Neural crest cell (in vitro differentiated cells): ENCODE results near the gene VPS18. TPM values are rescaled to one million over a fixed set of nuclear protein-coding genes. Genes with fewer than 3 reads are reported as not detected.

ENCODE experiments used
- DNase-seq: peaks from one replicate; pipeline ENCODE4 v3.0.0; 2021; ENCODE audit warnings: low read depth, mixed read lengths, low spot score
- H3K27ac Mint-ChIP-seq: one replicate; pipeline ENCODE4 v1.8.0; 2021; ENCODE audit warnings: mild to moderate bottlenecking, mixed read lengths; ENCODE audit not compliant: unreplicated experiment
- H3K27me3 Mint-ChIP-seq: 2 replicates; pipeline ENCODE4 v1.8.0; 2021; ENCODE audit warnings: low read depth, mild to moderate bottlenecking, mixed read lengths
- H3K36me3 Mint-ChIP-seq: 2 replicates; pipeline ENCODE4 v1.8.0; 2021; ENCODE audit warnings: low read depth, mild to moderate bottlenecking, mixed read lengths
- H3K4me1 Mint-ChIP-seq: 2 replicates; pipeline ENCODE4 v1.8.0; 2021; ENCODE audit warnings: mixed read lengths
- H3K4me3 Mint-ChIP-seq: one replicate; pipeline ENCODE4 v1.8.0; 2021; ENCODE audit warnings: mild to moderate bottlenecking, mixed read lengths
- H3K9me3 Mint-ChIP-seq: 2 replicates; pipeline ENCODE4 v1.8.0; 2021; ENCODE audit warnings: mixed read lengths
- CTCF ChIP-seq: fragments of 200-600 bp; sonication (generic); conservative IDR thresholded peaks from 2 replicates; pipeline ENCODE4 v1.5.0; 2021; ENCODE audit warnings: antibody characterized with exemption, mild to moderate bottlenecking
- total RNA-seq: library from RNA; stranded (reverse); gene quantifications from 2 replicates; pipeline ENCODE4 v1.2.1, GENCODE V29; 2021

Gene VPS18
- total RNA-seq, 1 donor from 2014 or later, result 28.2 TPM

DNA sequence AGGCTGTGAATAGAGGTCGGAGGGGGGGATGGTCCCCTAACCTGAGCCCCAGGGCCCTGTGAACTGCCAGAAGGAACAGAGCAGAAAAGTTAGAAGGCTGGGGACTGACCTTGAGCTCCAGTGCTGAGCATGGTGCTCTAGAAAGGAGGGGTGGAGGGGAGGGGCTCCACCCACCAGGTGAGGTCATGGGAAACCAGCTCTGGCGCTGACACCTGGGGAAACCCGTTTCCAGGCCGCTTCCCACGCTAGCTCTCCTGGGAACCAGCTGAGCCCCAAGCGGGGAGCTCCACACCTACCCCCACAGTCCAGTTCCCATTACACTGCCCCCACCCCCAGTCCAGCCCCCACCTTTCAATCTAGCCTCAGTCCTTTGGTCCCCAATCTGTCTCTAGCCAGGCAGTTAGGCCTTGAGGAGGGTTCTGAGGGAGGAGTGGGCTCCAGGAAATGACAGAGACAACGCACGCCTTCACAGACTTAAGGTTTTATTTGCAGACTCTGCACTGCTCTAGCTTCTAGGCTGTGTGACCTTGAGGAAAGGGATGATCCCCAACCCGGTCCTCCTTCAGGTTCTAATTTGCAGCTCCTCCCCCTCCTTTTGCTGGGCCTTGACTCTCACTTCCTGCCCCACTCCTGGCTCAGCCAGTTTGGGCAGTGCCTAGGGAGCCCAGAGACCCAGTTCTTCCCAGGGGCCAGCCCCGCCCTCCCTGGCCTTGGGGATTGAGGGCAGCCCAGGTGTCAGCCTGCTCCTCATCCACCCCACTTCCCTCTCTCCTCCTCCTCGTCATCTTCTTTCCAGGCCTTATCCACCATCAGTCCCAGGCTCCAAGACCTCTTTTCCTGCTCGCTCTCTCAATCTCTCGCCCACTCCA is 22.3 kb upstream of the VPS18 start:
- Mint-ChIP-seq H3K27me3 (peaks cover 34% of the 10 kb centered on the region), H3K9me3 (no peaks in the 10 kb centered on the region), H3K4me3 (peak overlapping the region; percentile 68), H3K4me1 (peaks cover 5% of the 10 kb centered on the region), H3K36me3 (no peaks in the 10 kb centered on the region), H3K27ac (no peak overlapping the region)
- TF ChIP-seq CTCF, result no peak
- no peak for DNase-seq

DNA sequence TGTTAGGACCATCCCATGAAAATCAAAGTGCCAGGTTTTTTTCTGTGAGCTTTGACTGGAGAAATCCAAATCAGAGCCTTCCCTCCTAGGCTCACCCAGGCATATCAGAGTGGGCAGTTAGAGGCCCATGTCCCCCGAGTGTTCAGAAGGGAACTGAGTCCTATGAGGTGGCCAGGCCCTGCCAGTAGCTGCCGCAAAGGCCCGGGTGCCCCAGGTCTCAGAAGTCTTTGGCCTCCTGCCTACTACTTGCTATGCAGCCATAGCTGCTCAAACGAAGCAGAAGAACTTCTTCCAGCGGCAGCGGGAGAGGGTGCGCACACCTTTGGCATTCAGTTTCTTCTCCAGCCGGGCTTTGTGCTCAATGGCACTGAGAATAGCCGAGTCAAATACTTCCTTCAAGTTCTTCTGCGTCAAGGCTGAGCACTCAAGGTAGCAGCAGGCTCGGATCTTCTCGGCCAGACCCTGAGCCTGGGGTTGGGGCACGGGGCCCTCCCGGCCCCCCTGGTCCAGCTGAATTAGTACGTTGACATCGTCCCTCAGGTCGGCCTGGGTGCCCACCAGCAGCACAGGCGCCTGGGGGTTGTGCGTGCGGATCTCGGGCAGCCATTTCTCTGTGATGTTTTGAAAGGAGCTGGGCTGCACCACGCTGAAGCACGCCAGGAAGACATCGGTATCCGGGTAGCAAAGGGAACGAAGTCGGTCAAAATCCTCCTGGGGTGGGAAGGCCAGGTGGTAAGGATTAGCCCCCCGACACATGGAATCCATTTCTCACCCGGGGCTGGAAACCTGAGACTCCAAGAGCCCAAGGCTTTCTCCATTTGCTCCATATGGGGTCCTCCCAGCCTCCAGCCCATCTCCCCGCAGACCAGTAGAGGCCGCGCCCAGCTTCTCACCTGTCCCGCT is 21.2 kb upstream of the VPS18 start:
- DNase-seq, result no peak
- no peak overlapping the region for H3K27ac Mint-ChIP-seq
- H3K4me3 Mint-ChIP-seq, result peak overlapping the region; percentile 75
- peaks cover 34% of the 10 kb centered on the region for H3K27me3 Mint-ChIP-seq
- H3K4me1 Mint-ChIP-seq, result peaks cover 5% of the 10 kb centered on the region
- no peak for TF ChIP-seq CTCF
- no peaks in the 10 kb centered on the region for H3K9me3 Mint-ChIP-seq
- no peaks in the 10 kb centered on the region for H3K36me3 Mint-ChIP-seq

DNA sequence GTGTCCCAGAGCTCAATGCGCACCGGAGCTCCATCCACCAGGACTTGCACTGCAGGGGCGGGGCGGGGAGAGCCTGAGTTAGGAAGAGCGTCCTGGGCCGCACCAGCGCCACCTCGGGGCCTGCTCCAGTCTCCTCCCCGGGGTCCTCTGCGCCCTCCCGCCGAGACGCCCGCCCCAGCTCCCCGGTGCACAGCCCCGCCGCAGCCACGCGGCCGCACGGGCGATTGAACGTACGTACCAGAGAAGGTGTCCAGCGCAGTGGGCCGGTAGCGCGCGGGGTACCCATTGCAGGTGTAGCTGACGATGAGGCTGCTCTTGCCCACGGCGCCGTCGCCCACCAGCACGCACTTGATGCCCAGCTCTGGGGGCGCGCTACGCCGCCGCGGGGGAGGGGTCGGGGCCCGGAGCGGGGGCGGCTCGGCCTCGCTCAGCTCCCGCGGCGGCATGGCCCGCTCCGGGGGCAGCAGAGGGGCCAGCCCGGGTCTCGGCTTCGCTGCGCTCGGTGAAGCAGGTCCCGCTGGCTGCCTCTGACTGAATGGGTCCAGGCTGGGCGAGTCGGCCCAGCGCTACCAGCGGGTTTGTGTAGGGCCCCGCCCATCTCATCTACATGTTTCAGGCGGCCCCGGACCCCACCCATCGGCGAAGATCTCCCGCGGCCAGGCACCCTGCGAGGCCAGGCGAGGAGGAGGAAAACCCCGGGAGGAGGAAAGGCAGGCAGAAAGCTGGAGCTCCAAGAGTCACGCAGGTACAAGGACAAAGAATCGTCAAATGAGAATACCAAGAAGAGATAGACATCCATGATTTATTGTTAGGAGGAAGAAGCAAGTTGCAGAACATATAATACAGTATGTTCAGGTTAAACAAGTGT is 20.3 kb upstream of the VPS18 start, which contains the start of gene RHOV:
RHOV (minus strand) TSS at position 541 of the 868 bp plus-strand sequence; CDS start at position 446, 95 bp downstream.
- peak within 1 kb of the TSS; percentile 80 for H3K4me3 Mint-ChIP-seq
- no peaks in the 10 kb centered on the region for H3K9me3 Mint-ChIP-seq
- H3K36me3 Mint-ChIP-seq, result no peaks in the 10 kb centered on the region
- DNase-seq, result peak; percentile 57
- peak; percentile 58 for TF ChIP-seq CTCF
- no peak within 1 kb of the TSS for H3K27ac Mint-ChIP-seq
- peaks cover 34% of the 10 kb centered on the region for H3K27me3 Mint-ChIP-seq
- H3K4me1 Mint-ChIP-seq, result peaks cover 5% of the 10 kb centered on the region

GRCh38 chr15:40875991-40876730 is 18.1 kb upstream of the VPS18 start:
- TF ChIP-seq CTCF, result no peak
- H3K4me1 Mint-ChIP-seq, result peaks cover 5% of the 10 kb centered on the region
- no peaks in the 10 kb centered on the region for H3K36me3 Mint-ChIP-seq
- H3K4me3 Mint-ChIP-seq, result peak overlapping the region; percentile 45
- H3K9me3 Mint-ChIP-seq, result no peaks in the 10 kb centered on the region
- no peak overlapping the region for H3K27ac Mint-ChIP-seq
- DNase-seq, result no peak
- H3K27me3 Mint-ChIP-seq, result peaks cover 29% of the 10 kb centered on the region
